ENCODE measurements around the gene MTFR2.

GRCh38 chr6:136201732-136202131 lies 48.4 kb downstream of the MTFR2 start:
- TF ChIP-seq CTCF (conservative IDR thresholded peaks at IDR 0.05; ENCODE audit: low read depth in 2 of 2) (no peak; a peak in 1 of 4 replicates), JUNB (IDR thresholded peaks at IDR 0.05; ENCODE audit: unreplicated experiment) (no peak), POLR2AphosphoS5 (IDR thresholded peaks at IDR 0.05; ENCODE audit: low read depth) (no peak), EZH2 (IDR thresholded peaks at IDR 0.05; ENCODE audit: low read depth, unreplicated experiment) (no peak), EZH2phosphoT487 (IDR thresholded peaks at IDR 0.05; ENCODE audit: unreplicated experiment) (no peak), CREB1 (CRISPR knock-in tag; IDR thresholded peaks at IDR 0.05; ENCODE audit: low read depth) (no peak)
